Adrenal gland (tissue), 12 donors: Measurements from ENCODE around the gene NOC3L. TPM values are rescaled to one million over a fixed set of nuclear protein-coding genes. Genes with fewer than 3 reads are reported as not detected.

Experiments used
- DNase-seq, 7 donors: peaks; one replicate each; pipeline ENCODE4 v3.0.0-alpha.2; 2019 to 2020
- H3K27ac ChIP-seq, 5 donors: fragments of 200-600 bp; sonication (generic) in 4 of 5; 1 replicate in 3 of 5; 2 replicates in 2 of 5; pipeline versions ENCODE4 v1.5.1 to v1.8.0; 2016 to 2020; ENCODE audit warnings: mild to moderate bottlenecking in 1 of 5
- H3K27me3 ChIP-seq: fragments of 200-600 bp; 2 replicates; pipeline ENCODE4 v1.8.0; 2021
- H3K36me3 ChIP-seq, 2 donors: fragments of 200-600 bp; replicated peaks in 1 of 2; 1 replicate in 1 of 2; 2 replicates in 1 of 2; pipeline versions ENCODE4 v1.5.1 to v1.8.0; 2018 to 2022
- H3K4me1 ChIP-seq, 2 donors: fragments of 200-600 bp; replicated peaks in 1 of 2; 1 replicate in 1 of 2; 2 replicates in 1 of 2; pipeline versions ENCODE4 v1.5.1 to v1.8.0; 2018 to 2021
- H3K4me3 ChIP-seq, 4 donors: fragments of 200-600 bp; sonication (generic) in 3 of 4; one replicate each; pipeline ENCODE4 v1.5.1; 2016 to 2018
- H3K9me3 ChIP-seq, 3 donors: fragments of 200-600 bp; sonication (generic) in 1 of 3; replicated peaks in 1 of 3; 1 replicate in 2 of 3; 2 replicates in 1 of 3; pipeline versions ENCODE4 v1.5.1 to v1.8.0; 2016 to 2021
- CTCF ChIP-seq, 6 experiments: fragments of 450-650 bp in 4 of 6; fragments of 200-600 bp in 2 of 6; sonication (generic) in 1 of 6; IDR thresholded peaks; 1 replicate in 5 of 6; 2 replicates in 1 of 6; pipeline versions ENCODE4 v1.5.1 to v1.8.0; 2016 to 2021; ENCODE audit warnings: antibody characterized with exemption in 6 of 6, mild to moderate bottlenecking in 2 of 6, moderate library complexity in 1 of 6
- POLR2A ChIP-seq, 2 donors: fragments of 450-650 bp; IDR thresholded peaks; one replicate each; pipeline ENCODE4 v1.6.1; 2017; ENCODE audit warnings: antibody characterized with exemption in 2 of 2, mild to moderate bottlenecking in 2 of 2, moderate library complexity in 1 of 2
- WGBS, 4 donors: extraction: QIAGEN DNeasy Blood & Tissue Kit in 2 of 4; methylation state at CpG; one replicate each; pipeline versions ENCODE4 v1.1.5 to v1.1.7; 2013 to 2017; 5-methylcytosine and 5-hydroxymethylcytosine counted together
- intact Hi-C, 2 donors: fragments of 100-400 bp; cut with DNase I; formaldehyde crosslinking; loops; one replicate each; pipeline versions ENCODE4 v1.14.1 to v1.15.0; 2022 to 2023
- polyA plus RNA-seq, 3 donors: library from polyadenylated mRNA; stranded (reverse); fragments of 200-250 nt in 2 of 3; fragments of 350-450 nt in 1 of 3; fragmentation: Illumina TruSeq in 1 of 3; extraction: RNeasy Lipid Tissue Mini Kit (QIAGEN cat#74804) in 1 of 3; gene quantifications; one replicate each; pipeline ENCODE4 v1.2.3, GENCODE V29; 2013 to 2014
- total RNA-seq, 9 donors: library from RNA; depleted of rRNA in 4 of 9; stranded (reverse); fragments of >200 nt in 4 of 9; fragments of 120-200 nt in 1 of 9; fragmentation: NEBNext Ultra II Directional in 1 of 9; extraction: Animal tissue kit (Norgen Biotek cat#: 25700) in 1 of 9; gene quantifications; one replicate each; pipeline versions ENCODE4 v1.1.0 to v1.2.4, GENCODE V29; 2013 to 2023
- donor health status: healthy with polysubstance abuse.
- donor health status: Bipolar disorder and iron deficiency.
- donor health status: DM: yes; HTN: yes; CAD: no.
- donor health status: DM: no; HTN: no; CAD: no.
- donor health status: DM: no; HTN: no; CAD: no.
- donor health status: DM: yes; HTN: yes; CAD: no.

Gene NOC3L
- total and polyA plus RNA-seq, 12 donors, result 6.2 to 30.2 (median 18.8) TPM

DNA sequence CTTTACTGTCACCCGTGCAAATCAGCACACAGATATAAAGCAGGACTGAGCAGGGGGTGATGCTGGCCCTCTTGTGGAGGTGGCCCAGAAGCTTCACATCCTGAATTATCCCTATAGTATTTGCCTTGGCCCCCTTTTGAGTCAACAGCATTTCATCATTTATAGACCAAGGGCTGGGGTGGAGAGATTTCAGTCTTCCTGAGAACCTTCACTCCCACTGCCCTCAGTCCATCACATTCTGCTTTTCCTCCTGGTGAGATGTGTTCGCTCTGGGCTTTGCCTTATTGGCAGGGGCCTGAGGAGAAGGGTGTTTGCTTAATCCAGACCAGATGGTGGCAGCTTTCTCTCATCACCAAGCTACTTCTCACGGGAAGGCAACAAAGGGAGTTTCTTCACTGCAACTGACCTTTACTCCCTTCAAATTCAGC is 47.7 kb downstream of the NOC3L start:
- H3K9me3 ChIP-seq, result no peaks in the 10 kb centered on the region
- TF ChIP-seq CTCF (IDR thresholded peaks at IDR 0.05), result no peak
- no peak for TF ChIP-seq POLR2A (IDR thresholded peaks at IDR 0.05)
- intact Hi-C loops, result loop anchor here in 1 of 2 donors (10.0 kb wide), 1 partner anchor 400 kb away; no protein-coding TSS in a partner anchor
- no peak for DNase-seq
- no peaks in the 10 kb centered on the region for H3K4me1 ChIP-seq
- H3K27me3 ChIP-seq, result no peaks in the 10 kb centered on the region
- H3K4me3 ChIP-seq, result no peak overlapping the region
- H3K27ac ChIP-seq, result no peak overlapping the region
- 77 to 86% (median 81%) methylated on average over 3 of the region's 3 CpGs for WGBS, 4 donors
- no peaks in the 10 kb centered on the region for H3K36me3 ChIP-seq

DNA sequence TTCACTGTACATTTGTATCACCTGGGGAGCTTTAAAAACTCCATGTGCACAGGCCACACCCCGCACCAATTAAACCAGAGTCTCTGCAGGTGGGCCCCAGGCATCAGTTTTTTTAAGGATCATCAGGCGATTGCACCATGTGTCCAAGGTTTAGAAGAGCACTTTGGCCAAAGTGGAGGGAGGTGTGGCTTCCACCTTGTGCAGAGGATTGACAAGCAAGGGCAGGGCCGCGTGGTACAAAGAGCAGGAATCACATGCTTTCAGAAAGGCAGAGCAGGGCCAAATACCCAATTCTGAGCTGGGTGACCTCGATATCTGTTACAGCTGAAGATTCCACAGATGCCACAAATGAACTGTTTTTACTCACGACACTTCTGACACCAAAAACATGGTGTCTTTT is 52.4 kb downstream of the NOC3L start:
- TF ChIP-seq CTCF (IDR thresholded peaks at IDR 0.05) (no peak), POLR2A (IDR thresholded peaks at IDR 0.05) (no peak)
- Histone ChIP-seq H3K9me3 (no peaks in the 10 kb centered on the region), H3K27me3 (no peaks in the 10 kb centered on the region), H3K4me3 (no peak overlapping the region), H3K36me3 (no peaks in the 10 kb centered on the region), H3K4me1 (no peaks in the 10 kb centered on the region), H3K27ac (no peak overlapping the region)
- WGBS, 4 donors, result 83 to 87% (median 86%) methylated on average over 6 of the region's 6 CpGs
- DNase-seq, result no peak
- intact Hi-C loops, result loop anchor here in 1 of 2 donors (10.0 kb wide), 1 partner anchor 396 kb away; no protein-coding TSS in a partner anchor

DNA sequence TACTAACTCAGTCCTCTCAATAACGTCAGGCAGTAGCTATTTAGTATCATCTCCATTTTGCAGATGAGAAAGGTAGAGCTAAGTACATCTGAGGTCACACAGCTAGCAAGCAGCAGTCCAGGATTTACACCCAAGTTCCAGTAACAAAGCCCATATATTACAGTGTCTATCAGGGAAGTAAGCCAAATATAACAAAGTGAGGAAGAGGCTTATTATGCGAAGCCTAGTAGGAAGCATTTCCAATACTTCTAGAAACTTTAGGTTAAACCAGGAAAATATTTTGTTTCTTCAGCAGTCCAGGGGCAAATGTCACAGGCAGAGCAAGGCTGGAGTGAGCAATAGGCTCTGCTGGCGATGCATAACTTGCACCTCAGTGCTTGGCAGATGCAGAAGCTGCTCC is 53.9 kb downstream of the NOC3L start:
- Histone ChIP-seq H3K9me3 (no peaks in the 10 kb centered on the region), H3K4me1 (no peaks in the 10 kb centered on the region), H3K36me3 (no peaks in the 10 kb centered on the region), H3K4me3 (no peak overlapping the region), H3K27me3 (no peaks in the 10 kb centered on the region), H3K27ac (no peak overlapping the region)
- intact Hi-C loops, result no loop called here
- no peak for DNase-seq
- WGBS, 4 donors, result 66 to 85% (median 76%) methylated on average over 3 of the region's 3 CpGs
- no peak for TF ChIP-seq POLR2A (IDR thresholded peaks at IDR 0.05)
- no peak for TF ChIP-seq CTCF (IDR thresholded peaks at IDR 0.05)

GRCh38 chr10:94307046-94307615 is 55.6 kb downstream of the NOC3L start:
- Histone ChIP-seq H3K4me3 (no peak overlapping the region), H3K4me1 (no peaks in the 10 kb centered on the region), H3K9me3 (no peaks in the 10 kb centered on the region), H3K27me3 (no peaks in the 10 kb centered on the region), H3K36me3 (no peaks in the 10 kb centered on the region), H3K27ac (no peak overlapping the region)
- 52 to 64% (median 61%) methylated on average over 5 of the region's 5 CpGs for WGBS, 4 donors
- no peak for TF ChIP-seq POLR2A (IDR thresholded peaks at IDR 0.05)
- no peak for TF ChIP-seq CTCF (IDR thresholded peaks at IDR 0.05)
- DNase-seq, result no peak
- intact Hi-C loops, result no loop called here
